ENCODE results near the gene LRRC73. TPM values are rescaled to one million over a fixed set of nuclear protein-coding genes. Genes with fewer than 3 reads are reported as not detected.
"Not testable (repeated sequence)": the region's sequence is repeated elsewhere in the genome, so short reads cannot be mapped to it uniquely, and the experiment has no call there.

The LRRC73 gene
- total RNA-seq, 1 donor from 2014 or later: 2.7 TPM

- DNase-seq: no peak
Observed at GRCh38 chr6:43509142-43509983, 783 bp downstream of the LRRC73 start.

- DNase-seq: no peak
Observed at GRCh38 chr6:43508481-43509141, 1.5 kb downstream of the LRRC73 start.

- peak; percentile 51 for DNase-seq
Observed at GRCh38 chr6:43506667-43507471, 3.3 kb downstream of the LRRC73 start.

- no peak for DNase-seq
Observed at GRCh38 chr6:43506171-43506570, 4.0 kb downstream of the LRRC73 start.

GRCh38 chr6:43505718-43506117 is 4.4 kb downstream of the LRRC73 start:
- no peak for DNase-seq

GRCh38 chr6:43504756-43505593 is 5.2 kb downstream of the LRRC73 start:
- no peak for DNase-seq

- DNase-seq: no peak
Observed at GRCh38 chr6:43503443-43503842, 6.7 kb downstream of the LRRC73 start.

- no peak for DNase-seq
Observed at GRCh38 chr6:43502666-43503065, 7.5 kb downstream of the LRRC73 start.

GRCh38 chr6:43500921-43501320 is 9.2 kb downstream of the LRRC73 start:
- no peak for DNase-seq

GRCh38 chr6:43499028-43499815 is 10.9 kb downstream of the LRRC73 start:
- no peak for DNase-seq

GRCh38 chr6:43498291-43498690 is 11.9 kb downstream of the LRRC73 start:
- not testable (repeated sequence) for DNase-seq

GRCh38 chr6:43497689-43498088 is 12.5 kb downstream of the LRRC73 start:
- no peak for DNase-seq

GRCh38 chr6:43497129-43497396 is 13.1 kb downstream of the LRRC73 start:
- no peak for DNase-seq

GRCh38 chr6:43496370-43497128 is 13.6 kb downstream of the LRRC73 start:
- no peak for DNase-seq

GRCh38 chr6:43495409-43495941 is 14.7 kb downstream of the LRRC73 start:
- DNase-seq: no peak

- DNase-seq: no peak
Observed at GRCh38 chr6:43494766-43495165, 15.4 kb downstream of the LRRC73 start.

- no peak for DNase-seq
Observed at GRCh38 chr6:43494321-43494720, 15.8 kb downstream of the LRRC73 start.

GRCh38 chr6:43493833-43494232 is 16.3 kb downstream of the LRRC73 start:
- DNase-seq: no peak

GRCh38 chr6:43493230-43493629 is 16.9 kb downstream of the LRRC73 start:
- DNase-seq: no peak

- DNase-seq: no peak
Observed at GRCh38 chr6:43492673-43493072, 17.5 kb downstream of the LRRC73 start.
